ENCODE results near the gene ASMTL.

ASMTL gene

GRCh38 chrX:1421433-1422134, 31.1 kb downstream of the ASMTL start:
- no CpG with 5 or more reads among the region's 19 CpGs for WGBS (ENCODE audit: extremely low coverage, insufficient coverage, low lambda C conversion rate)
- no peaks in the 10 kb centered on the region for H3K4me1 ChIP-seq (ENCODE audit: control insufficient read depth, low read depth, low read length)

GRCh38 chrX:1420371-1420770, 32.3 kb downstream of the ASMTL start:
- no peaks in the 10 kb centered on the region for H3K79me2 ChIP-seq (ENCODE audit: control insufficient read depth, insufficient read depth, low read length)
- H3K4me2 ChIP-seq (ENCODE audit: low read length), result no peak overlapping the region
- H4K8ac ChIP-seq (ENCODE audit: low read depth, low read length), result no peak overlapping the region
- no peak overlapping the region for H3K4me3 ChIP-seq (ENCODE audit: low read length)
- no peak overlapping the region for H2BK15ac ChIP-seq (replicated peaks; ENCODE audit: low read depth)
- no peaks in the 10 kb centered on the region for H3K27me3 ChIP-seq (ENCODE audit: insufficient read depth, low read length, poor library complexity)
- H3K79me1 ChIP-seq (ENCODE audit: low read length), result no peaks in the 10 kb centered on the region
- no peak overlapping the region for H3K27ac ChIP-seq (ENCODE audit: low read depth, low read length)
- no peak overlapping the region for H4K5ac ChIP-seq (ENCODE audit: low read length)
- H2BK120ac ChIP-seq (ENCODE audit: low read depth, low read length), result no peak overlapping the region
- no peak overlapping the region for H3K9ac ChIP-seq (ENCODE audit: low read length)
- H3K18ac ChIP-seq (ENCODE audit: low read length), result no peak overlapping the region
- no peak overlapping the region for H2AK5ac ChIP-seq (ENCODE audit: low read length)
- H2BK5ac ChIP-seq (ENCODE audit: low read length), result no peak overlapping the region
- H3K56ac ChIP-seq (ENCODE audit: low read length), result no peak overlapping the region
- peaks cover 9% of the 10 kb centered on the region for H3K36me3 ChIP-seq (ENCODE audit: control insufficient read depth, insufficient read depth, low read length)
- no CpG with 5 or more reads among the region's 14 CpGs for WGBS (ENCODE audit: extremely low coverage, insufficient coverage, low lambda C conversion rate)
- no peak overlapping the region for H3K23ac ChIP-seq (ENCODE audit: low read length)
- no peaks in the 10 kb centered on the region for H3K4me1 ChIP-seq (ENCODE audit: control insufficient read depth, low read depth, low read length)
- no peak for DNase-seq
- no peak overlapping the region for H3K4ac ChIP-seq (ENCODE audit: low read depth, low read length)

More at GRCh38 chrX:1421433-1422134, 31.1 kb downstream of the ASMTL start:
- Histone ChIP-seq H3K4ac (ENCODE audit: low read depth, low read length) (no peak overlapping the region), H3K36me3 (ENCODE audit: control insufficient read depth, insufficient read depth, low read length) (peaks cover 3% of the 10 kb centered on the region), H3K79me1 (ENCODE audit: low read length) (no peaks in the 10 kb centered on the region), H3K4me2 (ENCODE audit: low read length) (no peak overlapping the region), H3K27me3 (ENCODE audit: insufficient read depth, low read length, poor library complexity) (no peaks in the 10 kb centered on the region), H3K18ac (ENCODE audit: low read length) (no peak overlapping the region), H2AK5ac (ENCODE audit: low read length) (no peak overlapping the region), H3K79me2 (ENCODE audit: control insufficient read depth, insufficient read depth, low read length) (no peaks in the 10 kb centered on the region), H2BK120ac (ENCODE audit: low read depth, low read length) (no peak overlapping the region), H3K56ac (ENCODE audit: low read length) (no peak overlapping the region), H3K27ac (ENCODE audit: low read depth, low read length) (no peak overlapping the region), H3K23ac (ENCODE audit: low read length) (no peak overlapping the region), H4K8ac (ENCODE audit: low read depth, low read length) (no peak overlapping the region), H3K4me3 (ENCODE audit: low read length) (no peak overlapping the region), H2BK15ac (replicated peaks; ENCODE audit: low read depth) (no peak overlapping the region), H2BK5ac (ENCODE audit: low read length) (no peak overlapping the region), H4K5ac (ENCODE audit: low read length) (no peak overlapping the region), H3K9ac (ENCODE audit: low read length) (no peak overlapping the region)
- no peak for DNase-seq

GRCh38 chrX:1419545-1420355, 33.0 kb downstream of the ASMTL start:
- no peak overlapping the region for H2BK15ac ChIP-seq (replicated peaks; ENCODE audit: low read depth)
- H2AK5ac ChIP-seq (ENCODE audit: low read length), result no peak overlapping the region
- no peak overlapping the region for H3K9ac ChIP-seq (ENCODE audit: low read length)
- H3K56ac ChIP-seq (ENCODE audit: low read length), result no peak overlapping the region
- H3K79me2 ChIP-seq (ENCODE audit: control insufficient read depth, insufficient read depth, low read length), result no peaks in the 10 kb centered on the region
- WGBS (ENCODE audit: extremely low coverage, insufficient coverage, low lambda C conversion rate), result no CpG with 5 or more reads among the region's 19 CpGs
- no peak overlapping the region for H3K27ac ChIP-seq (ENCODE audit: low read depth, low read length)
- no peaks in the 10 kb centered on the region for H3K4me1 ChIP-seq (ENCODE audit: control insufficient read depth, low read depth, low read length)
- H3K4ac ChIP-seq (ENCODE audit: low read depth, low read length), result no peak overlapping the region
- no peak overlapping the region for H3K18ac ChIP-seq (ENCODE audit: low read length)
- no peak for DNase-seq
- no peak overlapping the region for H2BK5ac ChIP-seq (ENCODE audit: low read length)
- peaks cover 9% of the 10 kb centered on the region for H3K36me3 ChIP-seq (ENCODE audit: control insufficient read depth, insufficient read depth, low read length)
- no peaks in the 10 kb centered on the region for H3K27me3 ChIP-seq (ENCODE audit: insufficient read depth, low read length, poor library complexity)
- H3K79me1 ChIP-seq (ENCODE audit: low read length), result no peaks in the 10 kb centered on the region
- H4K8ac ChIP-seq (ENCODE audit: low read depth, low read length), result no peak overlapping the region
- no peak overlapping the region for H3K23ac ChIP-seq (ENCODE audit: low read length)
- no peak overlapping the region for H3K4me3 ChIP-seq (ENCODE audit: low read length)
- no peak overlapping the region for H4K5ac ChIP-seq (ENCODE audit: low read length)
- H3K4me2 ChIP-seq (ENCODE audit: low read length), result no peak overlapping the region
- H2BK120ac ChIP-seq (ENCODE audit: low read depth, low read length), result no peak overlapping the region

GRCh38 chrX:1418901-1419544, 33.7 kb downstream of the ASMTL start:
- Histone ChIP-seq H3K4me3 (ENCODE audit: low read length) (no peak overlapping the region), H2BK120ac (ENCODE audit: low read depth, low read length) (no peak overlapping the region), H3K4me1 (ENCODE audit: control insufficient read depth, low read depth, low read length) (no peaks in the 10 kb centered on the region), H3K27ac (ENCODE audit: low read depth, low read length) (no peak overlapping the region), H2BK15ac (replicated peaks; ENCODE audit: low read depth) (no peak overlapping the region), H4K5ac (ENCODE audit: low read length) (no peak overlapping the region), H2AK5ac (ENCODE audit: low read length) (no peak overlapping the region), H4K8ac (ENCODE audit: low read depth, low read length) (no peak overlapping the region), H3K79me2 (ENCODE audit: control insufficient read depth, insufficient read depth, low read length) (no peaks in the 10 kb centered on the region), H3K79me1 (ENCODE audit: low read length) (no peaks in the 10 kb centered on the region), H3K9ac (ENCODE audit: low read length) (no peak overlapping the region), H3K4me2 (ENCODE audit: low read length) (no peak overlapping the region), H3K27me3 (ENCODE audit: insufficient read depth, low read length, poor library complexity) (no peaks in the 10 kb centered on the region), H3K23ac (ENCODE audit: low read length) (no peak overlapping the region), H3K4ac (ENCODE audit: low read depth, low read length) (no peak overlapping the region), H2BK5ac (ENCODE audit: low read length) (no peak overlapping the region), H3K36me3 (ENCODE audit: control insufficient read depth, insufficient read depth, low read length) (peaks cover 9% of the 10 kb centered on the region), H3K56ac (ENCODE audit: low read length) (no peak overlapping the region), H3K18ac (ENCODE audit: low read length) (no peak overlapping the region)
- WGBS (ENCODE audit: extremely low coverage, insufficient coverage, low lambda C conversion rate), result no CpG with 5 or more reads among the region's 29 CpGs
- no peak for DNase-seq

- no peak overlapping the region for H3K9ac ChIP-seq (ENCODE audit: low read length)
- H4K8ac ChIP-seq (ENCODE audit: low read depth, low read length), result no peak overlapping the region
- H3K18ac ChIP-seq (ENCODE audit: low read length), result no peak overlapping the region
- no peak overlapping the region for H3K23ac ChIP-seq (ENCODE audit: low read length)
- H3K4me3 ChIP-seq (ENCODE audit: low read length), result no peak overlapping the region
- H3K4me2 ChIP-seq (ENCODE audit: low read length), result no peak overlapping the region
- WGBS (ENCODE audit: extremely low coverage, insufficient coverage, low lambda C conversion rate), result no CpG with 5 or more reads among the region's 20 CpGs
- no peaks in the 10 kb centered on the region for H3K79me1 ChIP-seq (ENCODE audit: low read length)
- H2BK5ac ChIP-seq (ENCODE audit: low read length), result no peak overlapping the region
- H2AK5ac ChIP-seq (ENCODE audit: low read length), result no peak overlapping the region
- DNase-seq, result no peak
- no peaks in the 10 kb centered on the region for H3K79me2 ChIP-seq (ENCODE audit: control insufficient read depth, insufficient read depth, low read length)
- H3K27me3 ChIP-seq (ENCODE audit: insufficient read depth, low read length, poor library complexity), result no peaks in the 10 kb centered on the region
- no peak overlapping the region for H3K56ac ChIP-seq (ENCODE audit: low read length)
- no peaks in the 10 kb centered on the region for H3K4me1 ChIP-seq (ENCODE audit: control insufficient read depth, low read depth, low read length)
- no peak overlapping the region for H3K27ac ChIP-seq (ENCODE audit: low read depth, low read length)
- H3K36me3 ChIP-seq (ENCODE audit: control insufficient read depth, insufficient read depth, low read length), result peaks cover 9% of the 10 kb centered on the region
- H2BK120ac ChIP-seq (ENCODE audit: low read depth, low read length), result no peak overlapping the region
- H3K4ac ChIP-seq (ENCODE audit: low read depth, low read length), result no peak overlapping the region
- H2BK15ac ChIP-seq (replicated peaks; ENCODE audit: low read depth), result no peak overlapping the region
- H4K5ac ChIP-seq (ENCODE audit: low read length), result no peak overlapping the region
Measured at GRCh38 chrX:1417921-1418771, 34.6 kb downstream of the ASMTL start.

All from mesendoderm (in vitro differentiated cells).